GM18498 (cell line): Measurements from ENCODE around the gene SEMA3C.

Experiments used
- ATAC-seq: cut with Tn5 transposase; IDR thresholded peaks from one replicate; pipeline ENCODE4 v1.9.1; 2021; ENCODE audit warnings: mild to moderate bottlenecking, moderate library complexity; ENCODE audit not compliant: unreplicated experiment

SEMA3C gene

GRCh38 chr7:80890426-80891258, 28.2 kb downstream of the SEMA3C start:
- no peak for ATAC-seq

- no peak for ATAC-seq
These were observed 29.3 kb downstream of the SEMA3C start for GRCh38 chr7:80889525-80889924.

GRCh38 chr7:80885757-80886156, 33.1 kb downstream of the SEMA3C start:
- ATAC-seq, result no peak

- no peak for ATAC-seq
These were observed 34.2 kb downstream of the SEMA3C start for GRCh38 chr7:80884511-80885195.

- ATAC-seq, result no peak
These were observed 35.5 kb downstream of the SEMA3C start for GRCh38 chr7:80883154-80884025.

GRCh38 chr7:80882213-80882801, 36.5 kb downstream of the SEMA3C start:
- no peak for ATAC-seq

GRCh38 chr7:80881351-80881900, 37.4 kb downstream of the SEMA3C start:
- no peak for ATAC-seq

- no peak for ATAC-seq
These were observed 39.0 kb downstream of the SEMA3C start for GRCh38 chr7:80879849-80880248.

GRCh38 chr7:80876894-80877414, 41.9 kb downstream of the SEMA3C start:
- no peak for ATAC-seq

- no peak for ATAC-seq
These were observed 43.2 kb downstream of the SEMA3C start for GRCh38 chr7:80875537-80876120.

- no peak for ATAC-seq
These were observed 45.7 kb downstream of the SEMA3C start for GRCh38 chr7:80873140-80873539.

- ATAC-seq, result no peak
These were observed 47.6 kb downstream of the SEMA3C start for GRCh38 chr7:80871228-80871627.

GRCh38 chr7:80870813-80871212, 48.0 kb downstream of the SEMA3C start:
- ATAC-seq, result no peak

GRCh38 chr7:80869821-80870751, 48.8 kb downstream of the SEMA3C start:
- ATAC-seq, result no peak

- no peak for ATAC-seq
These were observed 49.6 kb downstream of the SEMA3C start for GRCh38 chr7:80869106-80869784.

- ATAC-seq, result no peak
These were observed 50.3 kb downstream of the SEMA3C start for GRCh38 chr7:80868566-80868965.

- ATAC-seq, result no peak
These were observed 58.3 kb downstream of the SEMA3C start for GRCh38 chr7:80860554-80860953.

GRCh38 chr7:80859272-80859970, 59.4 kb downstream of the SEMA3C start:
- ATAC-seq, result no peak
